Fibroblast of lung (primary cell): ENCODE data around the gene DRC3.

Experiments
- CTCF ChIP-seq, 2 donors: IDR thresholded peaks in 1 of 2; conservative IDR thresholded peaks in 1 of 2; 1 replicate in 1 of 2; 2 replicates in 1 of 2; pipeline ENCODE4 v1.5.1; 2011 to 2012; ENCODE audit warnings: low read length in 2 of 2, control low read depth in 1 of 2, inconsistent platforms in 1 of 2, low read depth in 1 of 2, mild to moderate bottlenecking in 1 of 2
- EZH2 ChIP-seq: IDR thresholded peaks from 2 replicates; pipeline ENCODE4 v1.5.1; 2012; ENCODE audit warnings: low read length, control low read depth, mild to moderate bottlenecking; ENCODE audit errors: missing control alignments

- TF ChIP-seq CTCF (conservative IDR thresholded peaks at IDR 0.05 in 1 of 2, IDR thresholded peaks at IDR 0.05 in 1 of 2; ENCODE audit: low read depth in 1 of 2, low read length in 2 of 2): no peak
- TF ChIP-seq EZH2: no peak
These were observed 43.8 kb downstream of the DRC3 start for GRCh38 chr17:18016426-18016825.
